ENCODE data around the gene SPTBN5. TPM values are rescaled to one million over a fixed set of nuclear protein-coding genes. Genes with fewer than 3 reads are reported as not detected.

The SPTBN5 gene
- total RNA-seq, 4 donors from 2014 or later = 1.3 to 3.3 (median 2.0) TPM

DNA sequence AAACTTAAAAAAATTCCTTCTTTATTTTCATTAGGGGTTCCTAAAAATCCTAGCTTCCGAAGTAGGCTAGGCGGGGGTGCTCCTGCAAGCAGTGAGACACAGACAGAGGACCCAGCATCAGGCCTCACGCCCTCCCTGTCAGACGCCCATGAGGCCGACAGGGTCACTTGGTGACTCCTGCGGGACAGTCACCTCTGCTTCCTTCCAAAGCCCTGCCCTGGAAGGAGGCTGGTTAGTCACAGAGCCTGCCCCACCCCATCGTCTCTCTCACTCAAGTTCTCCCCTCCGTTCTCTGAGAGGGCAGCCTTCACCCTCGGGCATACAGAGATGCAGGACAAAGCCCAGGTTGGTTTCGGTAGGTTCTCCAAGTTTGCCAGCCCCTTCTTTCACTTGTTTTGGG is 39.9 kb upstream of the SPTBN5 start:
- TF ChIP-seq, protein P1, sequence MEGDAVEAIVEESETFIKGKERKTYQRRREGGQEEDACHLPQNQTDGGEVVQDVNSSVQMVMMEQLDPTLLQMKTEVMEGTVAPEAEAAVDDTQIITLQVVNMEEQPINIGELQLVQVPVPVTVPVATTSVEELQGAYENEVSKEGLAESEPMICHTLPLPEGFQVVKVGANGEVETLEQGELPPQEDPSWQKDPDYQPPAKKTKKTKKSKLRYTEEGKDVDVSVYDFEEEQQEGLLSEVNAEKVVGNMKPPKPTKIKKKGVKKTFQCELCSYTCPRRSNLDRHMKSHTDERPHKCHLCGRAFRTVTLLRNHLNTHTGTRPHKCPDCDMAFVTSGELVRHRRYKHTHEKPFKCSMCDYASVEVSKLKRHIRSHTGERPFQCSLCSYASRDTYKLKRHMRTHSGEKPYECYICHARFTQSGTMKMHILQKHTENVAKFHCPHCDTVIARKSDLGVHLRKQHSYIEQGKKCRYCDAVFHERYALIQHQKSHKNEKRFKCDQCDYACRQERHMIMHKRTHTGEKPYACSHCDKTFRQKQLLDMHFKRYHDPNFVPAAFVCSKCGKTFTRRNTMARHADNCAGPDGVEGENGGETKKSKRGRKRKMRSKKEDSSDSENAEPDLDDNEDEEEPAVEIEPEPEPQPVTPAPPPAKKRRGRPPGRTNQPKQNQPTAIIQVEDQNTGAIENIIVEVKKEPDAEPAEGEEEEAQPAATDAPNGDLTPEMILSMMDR (IDR thresholded peaks at IDR 0.05) = no peak
- TF ChIP-seq POLR2A (IDR thresholded peaks at IDR 0.05) = no peak
- DNase-seq (ENCODE audit: low spot score in 2 of 2) = no peak
- WGBS, 2 donors = 29 to 33% methylated on average over 10 of the region's 10 CpGs
- intact Hi-C loops (cut with DNase I; ENCODE audit: low total_unique reads) = no loop called here
- no peak overlapping the region for H3K4me3 ChIP-seq (ENCODE audit: low read depth, poor library complexity, severe bottlenecking)

DNA sequence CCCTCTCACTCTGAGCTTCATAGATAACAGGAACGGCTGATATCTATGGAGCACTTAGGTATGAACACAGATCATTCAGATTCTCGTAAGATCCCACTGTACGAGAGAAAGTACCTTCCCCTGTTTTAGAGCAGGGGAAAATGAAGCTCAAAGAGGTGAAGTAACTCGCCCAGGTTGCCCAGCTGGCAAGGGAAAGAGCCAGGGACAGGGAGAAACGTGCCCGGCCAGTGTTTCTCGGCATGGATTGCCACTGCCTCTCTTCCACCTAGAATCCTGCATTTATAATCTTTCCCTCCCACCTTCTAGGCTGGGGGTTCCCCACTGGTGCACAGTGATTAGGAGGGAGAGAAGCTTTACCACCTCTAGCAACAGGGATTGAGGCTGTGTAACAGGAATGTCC is 39.5 kb upstream of the SPTBN5 start:
- no peak for DNase-seq (ENCODE audit: low spot score in 2 of 2)
- WGBS, 2 donors = 45 to 48% methylated on average over 7 of the region's 7 CpGs
- TF ChIP-seq, protein P1 (IDR thresholded peaks at IDR 0.05) = no peak
- no peak for TF ChIP-seq POLR2A (IDR thresholded peaks at IDR 0.05)
- no peak overlapping the region for H3K4me3 ChIP-seq (ENCODE audit: low read depth, poor library complexity, severe bottlenecking)
- intact Hi-C loops (cut with DNase I; ENCODE audit: low total_unique reads) = no loop called here

GRCh38 chr15:41932511-41933289 is 38.8 kb upstream of the SPTBN5 start:
- WGBS, 2 donors = 58 to 60% methylated on average over 16 of the region's 16 CpGs
- TF ChIP-seq, protein P1 (IDR thresholded peaks at IDR 0.05) = no peak
- no peak for TF ChIP-seq POLR2A (IDR thresholded peaks at IDR 0.05)

DNA sequence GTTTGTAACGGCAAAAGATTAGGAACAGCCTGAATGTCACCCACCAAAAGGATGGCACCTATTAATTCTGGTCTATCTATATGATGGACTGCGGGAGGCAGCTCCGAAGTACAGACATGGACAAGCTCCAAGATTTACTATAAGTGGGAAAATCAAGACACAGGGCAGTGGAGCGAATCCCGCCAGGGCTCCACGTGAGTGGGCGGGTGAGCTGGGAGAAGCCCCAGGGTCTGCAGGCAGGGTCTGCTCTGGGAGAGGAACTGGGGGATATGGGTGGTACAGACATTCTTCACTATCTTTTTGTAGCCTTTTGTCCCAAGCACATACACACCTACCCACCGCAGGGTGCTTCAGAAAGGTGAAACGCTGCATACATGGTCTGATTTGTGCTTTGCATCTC is 38.2 kb upstream of the SPTBN5 start:
- no peak for TF ChIP-seq POLR2A (IDR thresholded peaks at IDR 0.05)
- H3K4me3 ChIP-seq (ENCODE audit: low read depth, poor library complexity, severe bottlenecking) = no peak overlapping the region
- no peak for DNase-seq (ENCODE audit: low spot score in 2 of 2)
- intact Hi-C loops (cut with DNase I; ENCODE audit: low total_unique reads) = no loop called here
- WGBS, 2 donors = 91 to 92% methylated on average over 9 of the region's 9 CpGs

More at GRCh38 chr15:41932511-41933289, 38.8 kb upstream of the SPTBN5 start:
- intact Hi-C loops (cut with DNase I; ENCODE audit: low total_unique reads) = no loop called here
- no peak overlapping the region for H3K4me3 ChIP-seq (ENCODE audit: low read depth, poor library complexity, severe bottlenecking)
- no peak for DNase-seq (ENCODE audit: low spot score in 2 of 2)

- H3K4me3 ChIP-seq (ENCODE audit: low read depth, poor library complexity, severe bottlenecking) = no peak overlapping the region
- intact Hi-C loops (cut with DNase I; ENCODE audit: low total_unique reads) = no loop called here
- DNase-seq (ENCODE audit: low spot score in 2 of 2) = no peak
- TF ChIP-seq POLR2A (IDR thresholded peaks at IDR 0.05) = no peak
- TF ChIP-seq, protein P1 (IDR thresholded peaks at IDR 0.05) = no peak
- 71 to 76% methylated on average over 2 of the region's 2 CpGs for WGBS, 2 donors
Observed at GRCh38 chr15:41930867-41931222, 37.0 kb upstream of the SPTBN5 start.

- 37% methylated on average over 8 of the region's 8 CpGs for WGBS, 2 donors
- peak in 1 of 2 donors; percentile 60 for DNase-seq (ENCODE audit: low spot score in 2 of 2)
- TF ChIP-seq POLR2A (IDR thresholded peaks at IDR 0.05) = no peak
- TF ChIP-seq, protein P1 (IDR thresholded peaks at IDR 0.05) = no peak
- intact Hi-C loops (cut with DNase I; ENCODE audit: low total_unique reads) = no loop called here
- no peak overlapping the region for H3K4me3 ChIP-seq (ENCODE audit: low read depth, poor library complexity, severe bottlenecking)
Observed at GRCh38 chr15:41930221-41930866, 36.5 kb upstream of the SPTBN5 start.
